H9 (cell line): Measurements from ENCODE around the gene MSRB1. TPM values are rescaled to one million over a fixed set of nuclear protein-coding genes. Genes with fewer than 3 reads are reported as not detected.

Source experiments
- DNase-seq: peaks from one replicate; pipeline ENCODE4 v3.0.0-alpha.2; 2017
- H2AFZ ChIP-seq: one replicate; pipeline ENCODE4 v1.6.1; 2013; ENCODE audit warnings: mild to moderate bottlenecking, low read length, control low read depth, moderate library complexity
- H2AK5ac ChIP-seq: 2 replicates; pipeline ENCODE4 v1.6.1; 2013; ENCODE audit warnings: low read length, control low read depth, mixed read lengths; ENCODE audit not compliant: insufficient read length
- H2BK120ac ChIP-seq: one replicate; pipeline ENCODE4 v1.6.1; 2013; ENCODE audit warnings: low read depth, mild to moderate bottlenecking, low read length, control low read depth, inconsistent platforms; ENCODE audit not compliant: poor library complexity, severe bottlenecking
- H2BK12ac ChIP-seq: 2 replicates; pipeline ENCODE4 v1.6.1; 2013; ENCODE audit warnings: low read length, control low read depth, mixed read lengths, low read depth; ENCODE audit not compliant: insufficient read length
- H2BK15ac ChIP-seq: 2 replicates; pipeline ENCODE4 v1.6.1; 2013; ENCODE audit warnings: low read depth, low read length, control low read depth
- H2BK20ac ChIP-seq: one replicate; pipeline ENCODE4 v1.6.1; 2013; ENCODE audit warnings: low read depth, mild to moderate bottlenecking, low read length, control low read depth, inconsistent platforms; ENCODE audit not compliant: poor library complexity, severe bottlenecking
- H2BK5ac ChIP-seq: 2 replicates; pipeline ENCODE4 v1.6.1; 2013; ENCODE audit warnings: low read length, control low read depth, mixed read lengths; ENCODE audit not compliant: insufficient read length
- H3K14ac ChIP-seq: 2 replicates; pipeline ENCODE4 v1.6.1; 2013; ENCODE audit warnings: low read length, control low read depth; ENCODE audit not compliant: insufficient read depth
- H3K18ac ChIP-seq: 2 replicates; pipeline ENCODE4 v1.6.1; 2013; ENCODE audit warnings: low read depth, mild to moderate bottlenecking, mixed read lengths, low read length, control low read depth; ENCODE audit not compliant: insufficient read length
- H3K23ac ChIP-seq: 2 replicates; pipeline ENCODE4 v1.6.1; 2013; ENCODE audit warnings: low read length, control low read depth, mixed read lengths, low read depth; ENCODE audit not compliant: insufficient read length
- H3K23me2 ChIP-seq: 2 replicates; pipeline ENCODE4 v1.6.1; 2013; ENCODE audit warnings: low read depth, mild to moderate bottlenecking, mixed read lengths, low read length, control low read depth; ENCODE audit not compliant: insufficient read length, poor library complexity, severe bottlenecking
- H3K27ac ChIP-seq: 2 replicates; pipeline ENCODE4 v1.5.1; 2013; ENCODE audit warnings: low read length, control low read depth, mixed read lengths, low read depth; ENCODE audit not compliant: insufficient read length
- H3K27me3 ChIP-seq: 2 replicates; pipeline ENCODE4 v1.6.1; 2013; ENCODE audit warnings: low read length, control low read depth, inconsistent platforms; ENCODE audit not compliant: insufficient read depth
- H3K4ac ChIP-seq: 2 replicates; pipeline ENCODE4 v1.6.1; 2013; ENCODE audit warnings: low read depth, mild to moderate bottlenecking, control low read depth, inconsistent platforms, low read length, moderate library complexity
- H3K4me1 ChIP-seq: 2 replicates; pipeline ENCODE4 v1.6.1; 2013; ENCODE audit warnings: low read length, control low read depth, inconsistent platforms; ENCODE audit not compliant: insufficient read depth
- H3K4me2 ChIP-seq: 2 replicates; pipeline ENCODE4 v1.6.1; 2013; ENCODE audit warnings: low read length, control low read depth, mixed read lengths; ENCODE audit not compliant: insufficient read length, insufficient read depth
- H3K56ac ChIP-seq: 2 replicates; pipeline ENCODE4 v1.6.1; 2013; ENCODE audit warnings: low read depth, mild to moderate bottlenecking, mixed read lengths, low read length, control low read depth; ENCODE audit not compliant: insufficient read length
- H3K79me1 ChIP-seq: 2 replicates; pipeline ENCODE4 v1.6.1; 2013; ENCODE audit warnings: low read depth, mild to moderate bottlenecking, moderate library complexity, low read length, control low read depth, inconsistent platforms; ENCODE audit not compliant: insufficient read depth, poor library complexity, severe bottlenecking
- H3K79me2 ChIP-seq: 2 replicates; pipeline ENCODE4 v1.6.1; 2013; ENCODE audit warnings: low read length, control low read depth, inconsistent platforms; ENCODE audit not compliant: insufficient read depth
- H3K9ac ChIP-seq: 2 replicates; pipeline ENCODE4 v1.6.1; 2013; ENCODE audit warnings: low read length, control low read depth, mixed read lengths; ENCODE audit not compliant: insufficient read length; ENCODE audit errors: extremely low read depth
- H3K9me3 ChIP-seq: one replicate; pipeline ENCODE4 v1.6.1; 2013; ENCODE audit warnings: low read depth, low read length, inconsistent platforms; ENCODE audit not compliant: control insufficient read depth
- H3T11ph ChIP-seq: one replicate; pipeline ENCODE4 v1.6.1; 2013; ENCODE audit warnings: mild to moderate bottlenecking, low read length, control low read depth, inconsistent platforms
- H4K20me1 ChIP-seq: one replicate; pipeline ENCODE4 v1.6.1; 2013; ENCODE audit not compliant: control insufficient read depth, insufficient read length, insufficient read depth
- H4K5ac ChIP-seq: 2 replicates; pipeline ENCODE4 v1.6.1; 2013; ENCODE audit warnings: low read depth, mild to moderate bottlenecking, mixed read lengths, low read length, control low read depth; ENCODE audit not compliant: insufficient read length
- H4K8ac ChIP-seq: replicated peaks from 2 replicates; pipeline ENCODE4 v1.6.1; 2013; ENCODE audit warnings: low read length, control low read depth, mixed read lengths, low read depth; ENCODE audit not compliant: insufficient read length
- H4K91ac ChIP-seq: 2 replicates; pipeline ENCODE4 v1.6.1; 2013; ENCODE audit warnings: low read depth, mild to moderate bottlenecking, moderate library complexity, mixed read lengths, low read length, control low read depth; ENCODE audit not compliant: insufficient read length
- H3K27ac Mint-ChIP-seq, 3 experiments: 2 replicates in 2 of 3; 3 replicates in 1 of 3; pipeline ENCODE4 v1.8.0; 2020 to 2021; ENCODE audit warnings: mixed read lengths in 3 of 3, mild to moderate bottlenecking in 1 of 3, moderate library complexity in 1 of 3
- H3K27me3 Mint-ChIP-seq: 2 replicates; pipeline ENCODE4 v1.8.0; 2021; ENCODE audit warnings: low read depth, mild to moderate bottlenecking, moderate library complexity, mixed read lengths
- H3K36me3 Mint-ChIP-seq, 3 experiments: 2 replicates in 2 of 3; 3 replicates in 1 of 3; pipeline ENCODE4 v1.8.0; 2020 to 2021; ENCODE audit warnings: low read depth in 3 of 3, mixed read lengths in 3 of 3; ENCODE audit not compliant: insufficient read depth in 1 of 3
- H3K4me1 Mint-ChIP-seq, 2 experiments: 2 replicates each; pipeline ENCODE4 v1.8.0; 2020; ENCODE audit warnings: mixed read lengths in 2 of 2
- H3K4me3 Mint-ChIP-seq, 2 experiments: 2 replicates in 1 of 2; 3 replicates in 1 of 2; pipeline ENCODE4 v1.8.0; 2020 to 2021; ENCODE audit warnings: mild to moderate bottlenecking in 2 of 2, mixed read lengths in 2 of 2, moderate library complexity in 1 of 2
- H3K9me3 Mint-ChIP-seq, 2 experiments: 2 replicates in 1 of 2; 3 replicates in 1 of 2; pipeline ENCODE4 v1.8.0; 2020; ENCODE audit warnings: mild to moderate bottlenecking in 2 of 2, mixed read lengths in 2 of 2, moderate library complexity in 1 of 2
- CTCF ChIP-seq: fragments of 200-600 bp; sonication (generic); conservative IDR thresholded peaks from 3 replicates; pipeline ENCODE4 v1.8.0; 2021; ENCODE audit warnings: antibody characterized with exemption, mild to moderate bottlenecking
- WGBS: extraction: QIAGEN DNeasy Blood & Tissue Kit; methylation state at CpG from one replicate; pipeline ENCODE4 v1.1.7; 2013; ENCODE audit warnings: missing lambda C conversion rate, low lambda C conversion rate, mixed read lengths; ENCODE audit not compliant: insufficient read length; ENCODE audit errors: extremely low coverage; 5-methylcytosine and 5-hydroxymethylcytosine counted together
- total RNA-seq: library from RNA; stranded (reverse); gene quantifications from 2 replicates; pipeline ENCODE4 v1.2.1, GENCODE V29; 2021

The MSRB1 gene
- total RNA-seq, 1 experiment from 2014 or later: 25.7 TPM

GRCh38 chr16:1947369-1947670 is 4.3 kb upstream of the MSRB1 start:
- H3K79me1 ChIP-seq: no peaks in the 10 kb centered on the region
- H2BK5ac ChIP-seq: no peak overlapping the region

More at GRCh38 chr16:1947369-1947670, 4.3 kb upstream of the MSRB1 start:
- no peak overlapping the region for H2BK12ac ChIP-seq
- Mint-ChIP-seq H3K4me3 (no peak overlapping the region), H3K27me3 (peaks cover 1% of the 10 kb centered on the region; the same call in 1 of the 2 replicates), H3K4me1 (peaks cover 10 to 15% of the 10 kb centered on the region in 2 experiments), H3K27ac (peak overlapping the region in 1 of 3 experiments; percentile 40; a peak in 2 of 7 replicates), H3K36me3 (no peaks in the 10 kb centered on the region; a peak in 1 of 7 replicates), H3K9me3 (peaks cover 0 to 3% of the 10 kb centered on the region in 2 experiments; a peak in 1 of 5 replicates)
- no peaks in the 10 kb centered on the region for H3K9me3 ChIP-seq
- no peak overlapping the region for H3K9ac ChIP-seq
- H3T11ph ChIP-seq: no peak overlapping the region
- no peak overlapping the region for H2AK5ac ChIP-seq
- no peaks in the 10 kb centered on the region for H4K20me1 ChIP-seq
- H3K14ac ChIP-seq: no peak overlapping the region
- DNase-seq: no peak
- no peak overlapping the region for H3K56ac ChIP-seq
- no peak overlapping the region for H4K91ac ChIP-seq
- no peak overlapping the region for H4K8ac ChIP-seq
- H3K4me2 ChIP-seq: no peak overlapping the region
- H3K27me3 ChIP-seq: no peaks in the 10 kb centered on the region
- no peak for TF ChIP-seq CTCF
- no peak overlapping the region for H3K27ac ChIP-seq
- no peak overlapping the region for H3K4ac ChIP-seq
- no CpG with 5 or more reads among the region's 9 CpGs for WGBS
- H3K23ac ChIP-seq: no peak overlapping the region
- H2BK20ac ChIP-seq: no peak overlapping the region
- peaks cover 5% of the 10 kb centered on the region for H3K23me2 ChIP-seq
- H3K79me2 ChIP-seq: no peaks in the 10 kb centered on the region
- H3K18ac ChIP-seq: no peak overlapping the region
- H2AFZ ChIP-seq: no peak overlapping the region
- H2BK15ac ChIP-seq: no peak overlapping the region
- H4K5ac ChIP-seq: no peak overlapping the region
- H2BK120ac ChIP-seq: no peak overlapping the region
- H3K4me1 ChIP-seq: peaks cover 2% of the 10 kb centered on the region; the same call in 1 of the 2 replicates
